ENCODE results near the gene PVR. TPM values are rescaled to one million over a fixed set of nuclear protein-coding genes. Genes with fewer than 3 reads are reported as not detected.

Gene PVR
- total and polyA plus RNA-seq, 10 of the 15 experiments (the other 5 are each of a cell fraction or from before 2014, with no cell fraction given) = 0.07 to 4.0 (median 1.9) TPM

DNA sequence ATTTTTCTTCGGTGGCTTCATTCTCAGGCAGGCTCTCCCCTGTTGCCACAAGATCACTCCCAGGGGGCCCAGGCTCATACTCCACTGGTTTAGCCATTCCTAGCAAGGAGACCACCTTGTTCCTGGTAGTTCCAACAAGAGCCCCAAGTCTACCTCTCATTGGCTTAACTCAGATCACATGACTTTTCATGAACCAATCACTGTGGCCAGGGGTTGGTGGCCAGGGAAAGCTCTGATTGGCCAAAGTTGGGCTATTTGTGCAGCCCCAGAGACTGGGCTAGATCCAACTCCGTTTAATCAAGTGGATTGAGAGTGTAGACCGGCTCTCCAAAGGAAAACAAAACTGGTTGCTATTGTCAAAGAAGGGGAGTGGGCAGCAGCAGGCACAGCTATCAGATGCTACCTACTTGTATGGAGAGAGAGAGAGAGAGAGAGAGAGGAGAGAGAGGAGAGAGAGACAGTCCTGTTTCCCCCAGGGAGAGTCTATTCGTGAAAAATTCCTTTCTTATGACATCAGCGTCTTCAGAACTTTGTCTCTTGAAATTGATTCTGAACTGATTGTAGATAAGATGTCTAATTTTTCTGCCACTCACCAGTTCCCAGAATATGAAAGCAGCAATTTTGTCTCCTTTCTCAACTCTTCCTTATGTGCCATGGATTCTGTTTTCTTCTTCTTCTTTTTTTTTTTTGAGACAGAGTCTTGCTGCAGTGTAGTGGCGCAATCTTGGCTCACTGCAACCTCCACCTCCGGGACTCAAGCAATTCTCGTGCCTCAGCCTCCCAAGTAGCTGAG, 33.5 kb downstream of the PVR start:
- DNase-seq (ENCODE audit: low read depth, low spot score) (no peak), FAIRE-seq (no peak), ATAC-seq (no peak)
- ChIA-PET POLR2A (interaction anchor here (1.2 kb wide), 1 partner anchor 13 kb away, joined by 3 read pairs; no protein-coding TSS in a partner anchor), SMC1A (ENCODE audit: uncharacterized antibody, unreplicated experiment) (no interaction called here), CTCF (no interaction called here), RAD21 (ENCODE audit: unreplicated experiment) (interaction anchor here (1.0 kb wide), 1 partner anchor 106 kb away, joined by 3 read pairs; no protein-coding TSS in a partner anchor)
- BruUV-seq (replicated peaks) = no TSS peak
- intact Hi-C loops (cut with micrococcal nuclease; ENCODE audit: unreplicated experiment) = no loop called here
- Histone ChIP-seq H3K27ac (ENCODE audit: control insufficient read depth, insufficient read depth) (no peak overlapping the region), H3K36me3 (ENCODE audit: control insufficient read depth in 2 of 2, insufficient read depth in 2 of 2, low read length in 1 of 2) (no peaks in the 10 kb centered on the region), H4K20me1 (ENCODE audit: control insufficient read depth, insufficient read depth) (no peaks in the 10 kb centered on the region), H3K27me3 (replicated peaks in 1 of 2; ENCODE audit: control insufficient read depth in 2 of 2, insufficient read depth in 2 of 2, low read length in 1 of 2) (no peaks in the 10 kb centered on the region), H3K79me2 (ENCODE audit: control insufficient read depth, insufficient read depth, low read length) (no peaks in the 10 kb centered on the region), H3K9ac (ENCODE audit: control insufficient read depth, insufficient read depth, low read length) (no peak overlapping the region), H3K4me1 (ENCODE audit: control insufficient read depth, insufficient read depth, low read length) (peaks cover 1% of the 10 kb centered on the region), H3K9me3 (replicated peaks; ENCODE audit: control insufficient read depth, insufficient read depth, low read length) (peaks cover 2% of the 10 kb centered on the region; the same call in 2 of the 3 replicates), H3K4me3 (no peak overlapping the region), H3K4me2 (ENCODE audit: control insufficient read depth, insufficient read depth) (no peak overlapping the region), H2AFZ (ENCODE audit: control insufficient read depth, low read depth, low read length) (no peak overlapping the region)
- in situ Hi-C loops (cut with MboI) = no loop called here
- 43% methylated on average over 8 of the region's 8 CpGs for WGBS (ENCODE audit: insufficient coverage, insufficient replicate concordance, low lambda C conversion rate, missing lambda C conversion rate)
- TF ChIP-seq NFYA (IDR thresholded peaks at IDR 0.05; ENCODE audit: borderline replicate concordance, low read depth, low read length) (no peak), NFYB (IDR thresholded peaks at IDR 0.05; ENCODE audit: insufficient read depth, low read depth, low read length) (peak; percentile 87)

DNA sequence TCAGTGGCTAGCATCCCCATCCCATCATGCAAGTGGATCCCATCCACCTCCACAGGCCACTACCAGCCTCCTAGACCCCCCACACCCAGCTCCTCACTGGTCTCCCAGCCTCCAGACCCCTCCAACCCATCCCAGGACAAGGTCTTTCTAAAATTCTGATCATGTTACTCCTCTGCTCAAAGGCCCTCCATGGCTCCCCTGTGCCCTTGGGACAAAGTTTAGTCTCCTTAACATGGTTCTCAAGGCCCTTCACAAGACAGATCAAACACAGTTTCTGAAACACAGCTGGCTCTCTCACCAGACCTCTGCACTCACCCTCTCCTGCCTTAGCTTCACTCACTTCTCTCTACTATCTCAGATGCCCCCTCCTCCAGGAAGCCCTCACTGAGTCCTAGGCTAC, 36.8 kb downstream of the PVR start:
- ChIA-PET CTCF (interaction anchor here (0.8 kb wide), 1 partner anchor 26 kb away, joined by 3 read pairs; no protein-coding TSS in a partner anchor), RAD21 (ENCODE audit: unreplicated experiment) (no interaction called here), POLR2A (no interaction called here), SMC1A (ENCODE audit: uncharacterized antibody, unreplicated experiment) (no interaction called here)
- no peak overlapping the region for H3K4me2 ChIP-seq (ENCODE audit: control insufficient read depth, insufficient read depth)
- H4K20me1 ChIP-seq (ENCODE audit: control insufficient read depth, insufficient read depth) = no peaks in the 10 kb centered on the region
- intact Hi-C loops (cut with micrococcal nuclease; ENCODE audit: unreplicated experiment) = no loop called here
- no peaks in the 10 kb centered on the region for H3K9me3 ChIP-seq (replicated peaks; ENCODE audit: control insufficient read depth, insufficient read depth, low read length)
- H3K4me1 ChIP-seq (ENCODE audit: control insufficient read depth, insufficient read depth, low read length) = peaks cover 28% of the 10 kb centered on the region
- no peaks in the 10 kb centered on the region for H3K36me3 ChIP-seq (ENCODE audit: control insufficient read depth in 2 of 2, insufficient read depth in 2 of 2, low read length in 1 of 2)
- ATAC-seq (no peak), FAIRE-seq (no peak), DNase-seq (ENCODE audit: low read depth, low spot score) (no peak)
- no peaks in the 10 kb centered on the region for H3K79me2 ChIP-seq (ENCODE audit: control insufficient read depth, insufficient read depth, low read length)
- H3K27me3 ChIP-seq (replicated peaks in 1 of 2; ENCODE audit: control insufficient read depth in 2 of 2, insufficient read depth in 2 of 2, low read length in 1 of 2) = no peaks in the 10 kb centered on the region
- in situ Hi-C loops (cut with MboI) = no loop called here
- BruUV-seq (replicated peaks) = no TSS peak
- no peak overlapping the region for H3K4me3 ChIP-seq
- no peak overlapping the region for H3K9ac ChIP-seq (ENCODE audit: control insufficient read depth, insufficient read depth, low read length)
- H3K27ac ChIP-seq (ENCODE audit: control insufficient read depth, insufficient read depth) = no peak overlapping the region
- H2AFZ ChIP-seq (ENCODE audit: control insufficient read depth, low read depth, low read length) = no peak overlapping the region
- no peak for TF ChIP-seq EZH2 (IDR thresholded peaks at IDR 0.05; ENCODE audit: borderline replicate concordance, control insufficient read depth, low read depth, low read length)
- TF ChIP-seq MEF2B (IDR thresholded peaks at IDR 0.05; ENCODE audit: partially characterized antibody, poor library complexity, severe bottlenecking) = no peak
- TF ChIP-seq MTA3 (IDR thresholded peaks at IDR 0.05; ENCODE audit: borderline replicate concordance, low read length) = no peak
- TF ChIP-seq PAX8 (IDR thresholded peaks at IDR 0.05) = no peak
- TF ChIP-seq DPF2 (IDR thresholded peaks at IDR 0.05) = no peak
- TF ChIP-seq, protein P1, sequence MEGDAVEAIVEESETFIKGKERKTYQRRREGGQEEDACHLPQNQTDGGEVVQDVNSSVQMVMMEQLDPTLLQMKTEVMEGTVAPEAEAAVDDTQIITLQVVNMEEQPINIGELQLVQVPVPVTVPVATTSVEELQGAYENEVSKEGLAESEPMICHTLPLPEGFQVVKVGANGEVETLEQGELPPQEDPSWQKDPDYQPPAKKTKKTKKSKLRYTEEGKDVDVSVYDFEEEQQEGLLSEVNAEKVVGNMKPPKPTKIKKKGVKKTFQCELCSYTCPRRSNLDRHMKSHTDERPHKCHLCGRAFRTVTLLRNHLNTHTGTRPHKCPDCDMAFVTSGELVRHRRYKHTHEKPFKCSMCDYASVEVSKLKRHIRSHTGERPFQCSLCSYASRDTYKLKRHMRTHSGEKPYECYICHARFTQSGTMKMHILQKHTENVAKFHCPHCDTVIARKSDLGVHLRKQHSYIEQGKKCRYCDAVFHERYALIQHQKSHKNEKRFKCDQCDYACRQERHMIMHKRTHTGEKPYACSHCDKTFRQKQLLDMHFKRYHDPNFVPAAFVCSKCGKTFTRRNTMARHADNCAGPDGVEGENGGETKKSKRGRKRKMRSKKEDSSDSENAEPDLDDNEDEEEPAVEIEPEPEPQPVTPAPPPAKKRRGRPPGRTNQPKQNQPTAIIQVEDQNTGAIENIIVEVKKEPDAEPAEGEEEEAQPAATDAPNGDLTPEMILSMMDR (IDR thresholded peaks at IDR 0.05 in 2 of 3, conservative IDR thresholded peaks at IDR 0.05 in 1 of 3; ENCODE audit: control insufficient read depth in 2 of 3, extremely low read depth in 1 of 3, insufficient read depth in 1 of 3, low read depth in 3 of 3, low read length in 3 of 3) = no peak
- TF ChIP-seq, protein P2, sequence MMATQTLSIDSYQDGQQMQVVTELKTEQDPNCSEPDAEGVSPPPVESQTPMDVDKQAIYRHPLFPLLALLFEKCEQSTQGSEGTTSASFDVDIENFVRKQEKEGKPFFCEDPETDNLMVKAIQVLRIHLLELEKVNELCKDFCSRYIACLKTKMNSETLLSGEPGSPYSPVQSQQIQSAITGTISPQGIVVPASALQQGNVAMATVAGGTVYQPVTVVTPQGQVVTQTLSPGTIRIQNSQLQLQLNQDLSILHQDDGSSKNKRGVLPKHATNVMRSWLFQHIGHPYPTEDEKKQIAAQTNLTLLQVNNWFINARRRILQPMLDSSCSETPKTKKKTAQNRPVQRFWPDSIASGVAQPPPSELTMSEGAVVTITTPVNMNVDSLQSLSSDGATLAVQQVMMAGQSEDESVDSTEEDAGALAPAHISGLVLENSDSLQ (IDR thresholded peaks at IDR 0.05) = no peak
- no peak for TF ChIP-seq CEBPB (IDR thresholded peaks at IDR 0.05; ENCODE audit: borderline replicate concordance in 1 of 2, low read depth in 2 of 2, low read length in 2 of 2)
- no peak for TF ChIP-seq RELA (IDR thresholded peaks at IDR 0.05; ENCODE audit: borderline replicate concordance, partially characterized antibody)
- TF ChIP-seq, protein P3, sequence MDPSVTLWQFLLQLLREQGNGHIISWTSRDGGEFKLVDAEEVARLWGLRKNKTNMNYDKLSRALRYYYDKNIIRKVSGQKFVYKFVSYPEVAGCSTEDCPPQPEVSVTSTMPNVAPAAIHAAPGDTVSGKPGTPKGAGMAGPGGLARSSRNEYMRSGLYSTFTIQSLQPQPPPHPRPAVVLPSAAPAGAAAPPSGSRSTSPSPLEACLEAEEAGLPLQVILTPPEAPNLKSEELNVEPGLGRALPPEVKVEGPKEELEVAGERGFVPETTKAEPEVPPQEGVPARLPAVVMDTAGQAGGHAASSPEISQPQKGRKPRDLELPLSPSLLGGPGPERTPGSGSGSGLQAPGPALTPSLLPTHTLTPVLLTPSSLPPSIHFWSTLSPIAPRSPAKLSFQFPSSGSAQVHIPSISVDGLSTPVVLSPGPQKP (IDR thresholded peaks at IDR 0.05; ENCODE audit: low read depth, low read length) = no peak
